Measurements from ENCODE around the gene DCANP1.
A peak's percentile ranks its signal among the peaks of the same experiment; 100 is the strongest.

DCANP1 gene

DNA sequence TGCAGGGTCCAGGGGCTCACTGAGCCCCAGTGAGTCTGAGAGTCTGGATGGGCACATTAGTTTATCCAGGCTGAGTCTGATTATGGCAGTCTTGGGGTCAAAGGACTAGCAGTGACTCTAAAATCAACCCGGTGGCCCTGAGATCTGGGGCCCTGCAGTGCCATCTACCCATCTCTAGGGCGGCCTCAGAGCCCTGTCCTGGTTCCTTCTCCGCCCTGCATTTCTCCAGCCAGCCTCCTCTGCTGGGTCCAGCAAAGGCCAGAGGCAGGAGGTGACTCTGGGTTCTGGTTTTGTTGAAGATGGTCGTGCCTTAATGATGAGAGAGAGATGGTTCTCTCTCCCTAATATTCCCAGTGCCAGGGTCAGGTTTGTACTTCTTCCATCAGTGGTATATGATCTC lies 15.0 kb downstream of the DCANP1 start:
- H3K4me1 Mint-ChIP-seq = peaks cover 42% of the 10 kb centered on the region
- H3K27me3 Mint-ChIP-seq (ENCODE audit: low read depth) = peaks cover 9% of the 10 kb centered on the region
- no peak overlapping the region for H3K4me3 Mint-ChIP-seq
- TF ChIP-seq, protein P1, sequence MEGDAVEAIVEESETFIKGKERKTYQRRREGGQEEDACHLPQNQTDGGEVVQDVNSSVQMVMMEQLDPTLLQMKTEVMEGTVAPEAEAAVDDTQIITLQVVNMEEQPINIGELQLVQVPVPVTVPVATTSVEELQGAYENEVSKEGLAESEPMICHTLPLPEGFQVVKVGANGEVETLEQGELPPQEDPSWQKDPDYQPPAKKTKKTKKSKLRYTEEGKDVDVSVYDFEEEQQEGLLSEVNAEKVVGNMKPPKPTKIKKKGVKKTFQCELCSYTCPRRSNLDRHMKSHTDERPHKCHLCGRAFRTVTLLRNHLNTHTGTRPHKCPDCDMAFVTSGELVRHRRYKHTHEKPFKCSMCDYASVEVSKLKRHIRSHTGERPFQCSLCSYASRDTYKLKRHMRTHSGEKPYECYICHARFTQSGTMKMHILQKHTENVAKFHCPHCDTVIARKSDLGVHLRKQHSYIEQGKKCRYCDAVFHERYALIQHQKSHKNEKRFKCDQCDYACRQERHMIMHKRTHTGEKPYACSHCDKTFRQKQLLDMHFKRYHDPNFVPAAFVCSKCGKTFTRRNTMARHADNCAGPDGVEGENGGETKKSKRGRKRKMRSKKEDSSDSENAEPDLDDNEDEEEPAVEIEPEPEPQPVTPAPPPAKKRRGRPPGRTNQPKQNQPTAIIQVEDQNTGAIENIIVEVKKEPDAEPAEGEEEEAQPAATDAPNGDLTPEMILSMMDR (IDR thresholded peaks at IDR 0.05; ENCODE audit: unreplicated experiment in 3 of 3) = no peak
- no peak overlapping the region for H3K27ac Mint-ChIP-seq
- H3K36me3 Mint-ChIP-seq (ENCODE audit: low read depth) = no peaks in the 10 kb centered on the region
- peaks cover 11% of the 10 kb centered on the region for H3K9me3 Mint-ChIP-seq

- Mint-ChIP-seq H3K4me3 (no peak overlapping the region), H3K27me3 (ENCODE audit: low read depth) (peaks cover 6% of the 10 kb centered on the region), H3K27ac (peak overlapping the region in 2 of 3 experiments; percentile 24 to 67), H3K9me3 (peaks cover 11% of the 10 kb centered on the region), H3K36me3 (ENCODE audit: low read depth) (no peaks in the 10 kb centered on the region), H3K4me1 (peaks cover 45% of the 10 kb centered on the region)
- TF ChIP-seq, protein P1 (IDR thresholded peaks at IDR 0.05; ENCODE audit: unreplicated experiment in 3 of 3) = no peak
Observed at GRCh38 chr5:135430135-135430437, 17.1 kb downstream of the DCANP1 start.

DNA sequence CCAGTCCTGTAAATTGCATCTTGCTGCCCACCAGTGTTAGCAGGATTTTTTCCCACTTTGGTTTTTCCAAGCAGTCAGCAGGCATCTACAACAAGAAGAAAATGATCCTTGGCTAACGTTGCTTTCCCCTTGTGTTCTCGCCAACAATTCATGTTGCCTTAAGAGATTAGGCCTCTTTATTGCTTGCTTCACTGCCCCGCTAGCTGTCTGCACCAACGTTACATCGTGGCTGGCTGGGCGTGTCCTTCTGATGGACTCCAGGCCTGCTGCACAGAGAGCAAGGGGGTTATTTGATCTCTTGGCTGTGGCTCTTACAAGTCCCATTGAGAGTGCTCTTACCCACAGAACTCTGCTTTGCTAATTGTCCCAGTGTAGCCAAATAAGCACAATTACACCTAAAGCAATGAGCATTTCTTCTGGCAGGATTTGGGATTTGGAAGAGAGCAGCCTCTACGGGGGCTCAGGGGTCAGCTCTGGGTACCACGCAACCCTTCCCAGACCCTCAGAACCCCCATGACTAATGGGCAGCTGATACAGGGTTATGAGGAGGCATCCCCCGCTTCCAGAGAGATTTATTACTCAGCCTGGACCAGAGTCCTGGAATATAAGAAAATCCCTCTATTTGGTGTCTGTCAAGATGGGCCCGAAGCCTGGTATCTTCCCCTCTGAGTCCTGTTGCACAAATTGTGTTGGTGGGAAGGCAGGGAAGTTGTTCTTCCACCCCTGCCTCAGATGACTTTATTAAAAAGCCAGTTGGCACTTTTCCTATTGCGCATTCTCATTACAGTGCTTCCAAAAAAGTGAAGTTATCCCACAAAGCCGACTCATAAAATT lies 17.6 kb downstream of the DCANP1 start:
- H3K4me1 Mint-ChIP-seq = peaks cover 45% of the 10 kb centered on the region
- TF ChIP-seq, protein P1 (IDR thresholded peaks at IDR 0.05; ENCODE audit: unreplicated experiment in 3 of 3) = no peak
- peak overlapping the region in 2 of 3 experiments; percentile 54 to 67 for H3K27ac Mint-ChIP-seq
- peaks cover 11% of the 10 kb centered on the region for H3K9me3 Mint-ChIP-seq
- peaks cover under 1% of the 10 kb centered on the region for H3K27me3 Mint-ChIP-seq (ENCODE audit: low read depth)
- H3K4me3 Mint-ChIP-seq = no peak overlapping the region
- no peaks in the 10 kb centered on the region for H3K36me3 Mint-ChIP-seq (ENCODE audit: low read depth)

- peaks cover 43% of the 10 kb centered on the region for H3K4me1 Mint-ChIP-seq
Observed at GRCh38 chr5:135428586-135428985, 18.6 kb downstream of the DCANP1 start.

DNA sequence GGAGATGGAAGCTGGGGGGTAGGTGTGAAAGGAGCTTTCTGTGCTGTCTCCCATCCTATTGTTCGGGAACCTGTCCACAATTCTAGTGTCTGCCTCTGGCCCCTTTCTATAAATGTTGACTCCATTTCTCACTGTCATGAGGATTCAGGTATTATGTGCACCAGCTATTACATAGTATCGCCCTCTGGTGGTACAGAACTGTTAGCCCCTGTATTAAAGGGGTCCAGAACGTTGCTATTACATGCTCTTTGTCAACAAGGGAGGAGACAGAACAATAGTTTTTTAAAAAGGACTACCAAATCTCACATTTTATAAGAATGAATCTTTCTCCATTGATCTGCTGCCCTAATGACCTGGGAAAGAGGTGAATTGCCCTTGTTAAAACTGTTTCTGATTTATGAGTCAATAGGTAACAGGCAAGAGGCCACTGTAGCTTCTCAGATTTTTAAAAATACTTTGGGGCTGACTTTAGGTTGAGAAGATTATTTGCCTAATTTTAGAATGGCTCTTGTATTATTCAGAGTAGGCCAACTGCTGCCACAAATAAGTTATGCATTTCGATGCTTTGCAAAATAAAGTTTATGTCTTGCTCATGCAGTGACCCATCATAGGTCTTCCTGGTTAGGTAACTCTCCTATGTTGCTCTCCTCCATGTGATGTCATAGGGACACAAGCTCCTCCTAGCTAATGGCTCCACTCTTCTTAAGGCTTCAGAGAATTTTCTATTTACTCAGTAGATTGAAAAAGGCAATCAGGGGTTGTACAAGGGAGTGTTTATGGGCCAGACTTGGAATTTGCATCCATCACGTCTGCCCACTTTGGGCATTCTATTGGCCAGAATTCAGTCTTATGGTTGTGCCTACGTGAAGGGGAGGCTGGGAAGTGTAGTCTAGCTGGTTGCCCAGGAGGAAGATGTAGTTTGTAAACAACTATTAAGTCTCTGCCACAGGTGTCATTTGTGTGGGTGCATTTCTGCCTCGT lies 20.8 kb downstream of the DCANP1 start:
- TF ChIP-seq, protein P1 (IDR thresholded peaks at IDR 0.05; ENCODE audit: unreplicated experiment in 3 of 3) = peak; percentile 36 to 57 (median 43)
- Mint-ChIP-seq H3K36me3 (ENCODE audit: low read depth) (no peaks in the 10 kb centered on the region), H3K9me3 (peaks cover 11% of the 10 kb centered on the region), H3K4me1 (peaks cover 45% of the 10 kb centered on the region), H3K27ac (no peak overlapping the region), H3K27me3 (ENCODE audit: low read depth) (peaks cover 1% of the 10 kb centered on the region), H3K4me3 (no peak overlapping the region)

More at GRCh38 chr5:135428586-135428985, 18.6 kb downstream of the DCANP1 start:
- Mint-ChIP-seq H3K27ac (no peak overlapping the region), H3K27me3 (ENCODE audit: low read depth) (no peaks in the 10 kb centered on the region), H3K36me3 (ENCODE audit: low read depth) (no peaks in the 10 kb centered on the region), H3K4me3 (no peak overlapping the region), H3K9me3 (peaks cover 11% of the 10 kb centered on the region)
- TF ChIP-seq, protein P1 (IDR thresholded peaks at IDR 0.05; ENCODE audit: unreplicated experiment in 3 of 3) = no peak
